Common myeloid progenitor, CD34-positive (primary cell): ENCODE data around the gene IFT52.

Experiments used
- CTCF ChIA-PET: fragments of 350-600 bp; sonication (Branson Sonifier 250); formaldehyde crosslinking; loops from one replicate; lab custom pipeline; 2021; ENCODE audit warnings: antibody characterized with exemption; lab: Charles Lee
- POLR2A ChIA-PET: fragments of 350-600 bp; sonication (Branson Sonifier 250); formaldehyde crosslinking; loops from one replicate; lab custom pipeline; 2021; ENCODE audit warnings: antibody characterized with exemption; lab: Charles Lee
- DNase-seq, 3 donors: peaks; one replicate each; pipeline versions ENCODE4 v3.0.0 to v3.0.0-alpha.2; 2013
- H3K27ac ChIP-seq, 2 experiments: 1 replicate in 1 of 2; 2 replicates in 1 of 2; pipeline ENCODE4 v1.7.0; 2013; ENCODE audit warnings: inconsistent platforms in 2 of 2, low read length in 2 of 2, mild to moderate bottlenecking in 2 of 2, low read depth in 1 of 2, moderate library complexity in 1 of 2; ENCODE audit not compliant: severe bottlenecking in 2 of 2, insufficient read depth in 1 of 2, poor library complexity in 1 of 2
- H3K27me3 ChIP-seq, 5 experiments: replicated peaks in 2 of 5; 1 replicate in 3 of 5; 2 replicates in 2 of 5; pipeline versions ENCODE4 v1.6.1 to v1.7.0; 2013; ENCODE audit warnings: low read length in 4 of 5, mild to moderate bottlenecking in 2 of 5, moderate library complexity in 2 of 5, inconsistent platforms in 1 of 5; ENCODE audit not compliant: insufficient read depth in 5 of 5, control insufficient read depth in 4 of 5
- H3K36me3 ChIP-seq, 4 experiments: 1 replicate in 2 of 4; 2 replicates in 2 of 4; pipeline versions ENCODE4 v1.6.1 to v1.7.0; 2013; ENCODE audit warnings: low read length in 3 of 4, control low read depth in 1 of 4, mild to moderate bottlenecking in 1 of 4; ENCODE audit not compliant: control insufficient read depth in 4 of 4, insufficient read depth in 4 of 4
- H3K4me1 ChIP-seq, 4 experiments: 1 replicate in 3 of 4; 2 replicates in 1 of 4; pipeline versions ENCODE4 v1.6.1 to v1.7.1; 2013; ENCODE audit warnings: low read length in 3 of 4, mild to moderate bottlenecking in 3 of 4, control low read depth in 1 of 4, inconsistent platforms in 1 of 4, moderate library complexity in 1 of 4; ENCODE audit not compliant: control insufficient read depth in 4 of 4, insufficient read depth in 4 of 4; ENCODE audit errors: control extremely low read depth in 1 of 4
- H3K4me3 ChIP-seq, 7 experiments: 1 replicate in 4 of 7; 2 replicates in 3 of 7; pipeline versions ENCODE4 v1.5.1 to v1.7.0; 2013; ENCODE audit warnings: mild to moderate bottlenecking in 7 of 7, low read length in 6 of 7, moderate library complexity in 6 of 7, inconsistent platforms in 2 of 7, low read depth in 2 of 7, control low read depth in 1 of 7; ENCODE audit not compliant: insufficient read depth in 4 of 7, control insufficient read depth in 1 of 7; ENCODE audit errors: extremely low read depth in 1 of 7
- H3K9me3 ChIP-seq, 5 experiments: 1 replicate in 4 of 5; 2 replicates in 1 of 5; pipeline versions ENCODE4 v1.6.1 to v1.7.1; 2013; ENCODE audit warnings: low read length in 4 of 5, mild to moderate bottlenecking in 2 of 5, inconsistent platforms in 1 of 5, low read depth in 1 of 5, moderate library complexity in 1 of 5; ENCODE audit not compliant: control insufficient read depth in 4 of 5, insufficient read depth in 2 of 5; ENCODE audit errors: control extremely low read depth in 1 of 5
- WGBS: methylation state at CpG from one replicate; pipeline ENCODE4 v1.1.5; 2013; ENCODE audit not compliant: insufficient coverage; 5-methylcytosine and 5-hydroxymethylcytosine counted together

Gene IFT52

DNA sequence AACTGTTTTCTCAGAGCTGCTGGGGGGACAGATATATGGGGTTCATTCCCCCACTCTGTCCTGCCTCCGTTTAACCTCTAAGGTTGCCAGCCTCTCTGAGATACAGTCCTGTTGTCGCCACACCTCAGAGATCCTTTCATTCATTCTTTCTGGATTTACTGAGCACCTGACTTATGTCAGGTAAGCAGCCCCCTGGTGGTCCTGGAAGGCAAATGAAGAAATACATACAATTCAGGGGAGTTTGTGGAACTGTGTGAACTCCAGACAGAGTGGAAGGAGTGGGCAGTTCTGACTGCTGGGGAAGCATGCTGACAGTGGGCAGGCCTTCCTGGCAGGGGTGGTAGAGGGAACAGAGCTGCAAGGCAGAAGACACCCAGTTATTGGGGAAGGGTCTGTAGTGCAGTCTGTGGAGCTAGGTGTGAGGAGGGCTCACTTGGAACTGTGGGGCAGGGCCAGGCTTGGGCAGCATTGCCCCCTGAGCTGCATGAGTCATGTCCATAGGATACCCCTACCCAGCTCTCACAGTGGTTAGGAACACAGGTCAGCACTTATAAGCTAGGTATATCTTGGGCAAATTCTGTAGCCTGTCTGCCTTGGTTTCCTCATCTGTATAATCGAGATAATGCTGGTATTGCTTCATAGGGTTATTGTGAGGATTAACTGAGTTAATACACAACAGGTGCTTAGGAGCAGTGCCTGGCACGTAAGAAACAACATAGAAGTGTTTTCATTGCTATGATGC lies 44.7 kb upstream of the IFT52 start:
- Histone ChIP-seq H3K36me3 (peaks cover 0 to 10% (median 2%) of the 10 kb centered on the region in 4 experiments), H3K9me3 (peaks cover 0 to 5% (median 0%) of the 10 kb centered on the region in 5 experiments), H3K27ac (no peak overlapping the region), H3K4me1 (peaks cover 0 to 3% (median 0%) of the 10 kb centered on the region in 4 experiments), H3K27me3 (peaks cover 0 to 2% (median 0%) of the 10 kb centered on the region in 5 experiments), H3K4me3 (no peak overlapping the region)
- 100% methylated on average over 4 of the region's 4 CpGs for WGBS
- CTCF ChIA-PET = no interaction called here
- POLR2A ChIA-PET = no interaction called here
- DNase-seq = peak in 1 of 3 donors; percentile 1

DNA sequence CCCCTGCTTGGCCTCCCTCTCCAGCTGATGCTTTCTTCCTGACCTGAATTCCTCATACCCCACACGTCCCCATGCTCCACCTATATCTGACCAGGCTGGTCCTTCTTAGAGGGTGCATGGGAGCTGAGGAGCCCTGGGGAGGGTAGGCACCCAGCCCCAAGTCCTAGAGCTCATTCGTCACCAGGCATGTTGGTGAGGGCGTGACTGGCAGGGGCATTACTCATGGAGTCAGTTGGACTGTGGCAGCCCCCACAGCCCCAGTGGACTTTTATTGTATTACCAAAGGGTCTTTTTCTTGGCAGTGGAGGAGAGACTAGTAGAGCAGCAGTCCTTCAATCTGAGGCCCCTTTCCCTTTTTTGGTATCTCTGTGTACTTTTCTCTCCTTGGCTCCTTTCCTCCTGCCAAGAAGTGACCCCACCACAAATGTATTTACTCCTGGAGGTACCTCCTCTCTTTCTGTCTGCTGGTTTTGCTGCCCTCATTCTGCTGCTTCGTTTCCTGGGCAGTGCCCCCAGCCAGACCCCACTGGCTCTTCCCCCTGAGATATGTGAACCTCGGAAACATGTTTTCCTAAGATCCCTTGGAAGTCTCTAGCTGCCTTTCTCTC lies 42.4 kb upstream of the IFT52 start:
- Histone ChIP-seq H3K27me3 (peaks cover 0 to 2% (median 0%) of the 10 kb centered on the region in 5 experiments), H3K4me1 (peaks cover 0 to 3% (median 0%) of the 10 kb centered on the region in 4 experiments), H3K36me3 (peaks cover 0 to 10% (median 1%) of the 10 kb centered on the region in 4 experiments), H3K4me3 (no peak overlapping the region), H3K27ac (no peak overlapping the region), H3K9me3 (peaks cover 0 to 5% (median 0%) of the 10 kb centered on the region in 5 experiments)
- WGBS = 56% methylated on average over 4 of the region's 5 CpGs
- CTCF ChIA-PET = interaction anchor here (0.8 to 1.0 kb wide), 3 partner anchors 7 to 12 kb away, joined by 3 read pairs; no protein-coding TSS in a partner anchor
- no peak for DNase-seq
- POLR2A ChIA-PET = no interaction called here

DNA sequence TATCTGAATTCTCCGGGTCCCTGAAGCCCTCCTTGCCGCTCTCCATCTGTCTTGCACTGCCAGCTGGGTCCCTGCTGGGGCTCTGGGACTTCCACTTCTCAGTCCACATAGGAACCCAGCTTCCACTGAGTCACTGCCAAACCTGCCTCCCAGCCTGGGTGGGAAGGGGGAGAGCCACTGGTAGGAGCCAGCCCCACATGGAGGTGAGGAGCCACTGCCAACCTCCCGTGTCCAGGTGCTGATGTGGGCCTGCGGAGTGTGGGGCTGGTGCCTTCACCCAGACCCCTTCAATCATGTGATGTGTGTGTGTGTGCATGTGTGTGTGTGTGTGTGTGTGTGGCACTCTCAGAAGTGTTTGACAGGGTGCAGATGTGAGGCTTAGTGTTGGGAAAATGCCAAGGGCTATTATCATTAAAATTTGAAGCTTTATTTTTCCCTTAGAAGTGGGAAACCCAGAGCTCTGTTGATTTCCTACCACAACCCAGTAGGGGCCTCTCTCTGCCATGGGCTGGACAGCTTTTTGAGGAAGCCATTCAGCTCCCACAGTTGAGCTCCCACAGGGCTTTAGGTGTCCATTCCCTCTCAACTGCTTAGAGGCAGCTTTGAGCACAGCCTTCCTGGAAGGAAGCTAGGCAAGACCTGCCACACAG lies 41.2 kb upstream of the IFT52 start:
- H3K4me1 ChIP-seq = peaks cover 0 to 3% (median 0%) of the 10 kb centered on the region in 4 experiments
- H3K9me3 ChIP-seq = peaks cover 0 to 5% (median 0%) of the 10 kb centered on the region in 5 experiments
- H3K36me3 ChIP-seq = peaks cover 0 to 10% (median 0%) of the 10 kb centered on the region in 4 experiments
- peaks cover 0 to 2% (median 0%) of the 10 kb centered on the region in 5 experiments for H3K27me3 ChIP-seq
- H3K27ac ChIP-seq = no peak overlapping the region
- peak in 1 of 3 donors; percentile 1 for DNase-seq
- H3K4me3 ChIP-seq = no peak overlapping the region
- 93% methylated on average over 2 of the region's 4 CpGs for WGBS
- ChIA-PET CTCF (interaction anchor here (0.8 to 1.2 kb wide), 3 partner anchors 9 to 19 kb away, joined by 3 to 4 read pairs (median 3); no protein-coding TSS in a partner anchor), POLR2A (no interaction called here)

DNA sequence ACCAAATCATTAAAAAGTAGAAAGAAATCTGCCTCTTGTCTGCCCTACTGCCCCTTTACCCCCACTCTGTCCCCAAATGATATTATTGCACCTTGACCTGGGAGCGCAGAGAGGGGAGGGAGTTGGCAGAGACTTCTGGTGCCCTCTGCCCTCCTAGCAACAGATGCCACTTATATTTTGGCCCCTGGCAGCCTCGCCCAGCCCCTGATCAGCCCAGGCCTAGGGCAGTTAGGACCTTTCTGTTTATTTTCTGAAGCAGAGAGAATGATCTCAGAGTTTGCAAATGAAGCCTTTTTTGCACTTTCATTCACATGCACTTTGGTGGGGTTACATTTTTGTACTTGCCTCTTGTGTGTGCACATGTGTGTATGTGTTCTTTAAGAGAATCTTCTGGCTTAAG lies 40.3 kb upstream of the IFT52 start:
- Histone ChIP-seq H3K9me3 (peaks cover 0 to 5% (median 0%) of the 10 kb centered on the region in 5 experiments), H3K4me3 (no peak overlapping the region), H3K4me1 (peaks cover 0 to 3% (median 0%) of the 10 kb centered on the region in 4 experiments), H3K36me3 (peaks cover 0 to 9% (median 0%) of the 10 kb centered on the region in 4 experiments), H3K27me3 (peaks cover 0 to 2% (median 0%) of the 10 kb centered on the region in 5 experiments), H3K27ac (no peak overlapping the region)
- DNase-seq = no peak
- ChIA-PET POLR2A (no interaction called here), CTCF (no interaction called here)
- 100% methylated on average over 1 of the region's 2 CpGs for WGBS

DNA sequence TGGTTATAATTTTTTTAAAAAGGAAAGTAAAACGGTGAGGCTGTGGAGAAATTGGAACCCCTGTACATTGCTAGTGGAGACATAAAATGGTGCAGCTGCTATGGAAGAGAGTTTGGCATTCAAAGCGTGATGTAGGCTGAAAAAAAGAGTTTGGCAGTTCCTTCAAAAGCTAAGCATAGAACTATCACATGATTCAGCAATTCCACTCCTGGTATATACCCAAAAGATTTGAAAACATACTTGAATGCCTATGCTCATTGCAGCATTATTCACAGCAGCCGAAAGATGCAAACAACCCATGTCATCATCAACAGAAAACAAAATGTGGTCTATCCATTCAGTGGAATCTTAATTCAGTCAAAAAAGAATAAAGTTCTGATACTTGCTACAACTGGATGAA lies 36.4 kb upstream of the IFT52 start:
- DNase-seq = peak in 2 of 3 donors; percentile 6 to 9
- Histone ChIP-seq H3K36me3 (no peaks in the 10 kb centered on the region), H3K27ac (no peak overlapping the region), H3K4me1 (peaks cover 0 to 3% (median 0%) of the 10 kb centered on the region in 4 experiments), H3K27me3 (peaks cover 0 to 2% (median 0%) of the 10 kb centered on the region in 5 experiments), H3K9me3 (no peaks in the 10 kb centered on the region), H3K4me3 (no peak overlapping the region)
- CTCF ChIA-PET = no interaction called here
- POLR2A ChIA-PET = interaction anchor here (0.7 kb wide), 1 partner anchor 121 kb away, joined by 6 read pairs; no protein-coding TSS in a partner anchor
- no CpG with 5 or more reads among the region's 3 CpGs for WGBS

DNA sequence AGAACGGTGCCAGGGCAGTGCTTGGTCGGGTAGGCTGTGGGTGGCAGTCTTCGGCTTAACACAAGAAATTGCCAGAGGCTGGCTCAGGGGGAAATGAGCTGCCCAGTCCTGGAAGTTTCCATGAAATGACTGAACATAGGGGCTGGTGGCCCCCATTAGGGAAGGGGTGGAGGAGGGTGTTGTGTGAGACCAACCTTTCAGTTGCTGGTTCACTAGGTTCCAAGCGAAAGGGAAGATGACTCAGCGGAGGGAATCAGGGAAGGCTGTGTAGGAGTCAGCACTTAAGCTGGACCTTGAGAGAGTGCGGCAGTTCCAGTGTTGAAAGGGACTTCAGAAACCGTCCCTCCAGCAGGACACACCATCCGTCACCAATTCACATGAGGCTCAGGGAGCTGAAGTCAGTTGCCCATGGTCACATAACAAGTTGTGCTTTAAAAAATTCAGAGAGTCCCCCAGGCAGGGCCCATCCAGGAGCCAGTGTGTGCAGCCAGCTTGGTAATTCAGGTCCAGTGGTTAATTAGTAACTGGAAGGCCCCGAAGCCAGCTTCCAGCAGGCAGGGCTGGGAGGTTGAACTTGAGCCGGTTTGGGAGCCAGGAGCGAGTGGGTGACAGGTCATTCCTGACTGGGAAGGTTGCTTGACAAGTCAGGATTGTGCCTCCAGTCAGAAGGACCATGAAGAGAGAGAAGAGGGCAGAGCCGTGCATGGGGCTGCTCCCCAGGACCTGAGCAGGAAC lies 32.2 kb upstream of the IFT52 start, which contains the start of gene SGK2:
Gene SGK2 (plus strand): TSS at position 616 of the 735 bp plus-strand sequence. CDS start 7,469 bp downstream, outside the sequence.
- Histone ChIP-seq H3K9me3 (no peaks in the 10 kb centered on the region), H3K4me1 (no peaks in the 10 kb centered on the region), H3K4me3 (no peak within 1 kb of the TSS), H3K27ac (no peak within 1 kb of the TSS), H3K36me3 (no peaks in the 10 kb centered on the region), H3K27me3 (no peaks in the 10 kb centered on the region)
- ChIA-PET CTCF (interaction anchor here (1.3 kb wide), 1 partner anchor 10 kb away, joined by 3 read pairs; no protein-coding TSS in a partner anchor), POLR2A (no interaction called here)
- 96% methylated on average over 12 of the region's 12 CpGs for WGBS
- no peak for DNase-seq
